BLaER1 treated with 17β-estradiol and CSF1 and Interleukin-3, amounts not matched to agents 10 nM and 100 nM (cell line): ENCODE results near the gene RMND1.

Experiments used
- H3K27ac ChIP-seq, 11 experiments: shearing (Covaris generic); formaldehyde crosslinking; 2 replicates each; pipeline ENCODE4 v1.8.1; 2022
- H3K27me3 ChIP-seq, 11 experiments: shearing (Covaris generic); formaldehyde crosslinking; 2 replicates each; pipeline ENCODE4 v1.8.1; 2022
- H3K36me3 ChIP-seq, 11 experiments: shearing (Covaris generic); formaldehyde crosslinking; 2 replicates each; pipeline ENCODE4 v1.8.1; 2022
- H3K4me1 ChIP-seq, 10 experiments: shearing (Covaris generic); formaldehyde crosslinking; 2 replicates each; pipeline ENCODE4 v1.8.1; 2022
- H3K4me2 ChIP-seq, 11 experiments: shearing (Covaris generic); formaldehyde crosslinking; 2 replicates each; pipeline ENCODE4 v1.8.1; 2022
- H3K4me3 ChIP-seq, 10 experiments: shearing (Covaris generic); formaldehyde crosslinking; 2 replicates each; pipeline ENCODE4 v1.8.1; 2022
- H3K9ac ChIP-seq, 11 experiments: shearing (Covaris generic); formaldehyde crosslinking; 2 replicates each; pipeline ENCODE4 v1.8.1; 2022
- H3K9me3 ChIP-seq, 11 experiments: shearing (Covaris generic); formaldehyde crosslinking; replicated peaks in 1 of 11; 2 replicates each; pipeline ENCODE4 v1.8.1; 2022
- H4K20me1 ChIP-seq, 11 experiments: shearing (Covaris generic); formaldehyde crosslinking; 2 replicates each; pipeline ENCODE4 v1.8.1; 2022
- Cebpa-rat ChIP-seq, 11 experiments: shearing (Covaris generic); IDR thresholded peaks; 2 replicates each; pipeline ENCODE4 v1.8.1; 2022

The RMND1 gene

DNA sequence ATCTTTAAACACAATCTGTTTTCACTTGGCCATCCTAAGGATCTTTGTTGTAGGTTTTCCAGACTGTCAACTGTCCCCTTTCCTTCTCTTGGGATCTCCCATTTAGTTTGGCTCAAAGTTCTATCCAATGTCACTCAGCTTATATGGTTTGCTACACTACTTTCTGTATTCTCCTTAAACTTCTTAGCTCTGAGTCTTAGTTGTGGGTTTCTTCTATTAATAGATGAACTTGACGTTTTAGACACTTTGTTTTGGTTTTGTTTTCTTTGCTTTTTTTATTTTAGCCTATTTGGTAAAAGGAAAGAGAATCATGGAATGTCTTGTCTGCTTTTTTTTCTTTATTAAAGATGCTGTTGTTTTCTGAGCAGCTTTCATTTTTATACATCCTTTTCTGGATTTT, 11.4 kb downstream of the RMND1 start:
- peak overlapping the region in 10 of 11 experiments; percentile 0 to 56 (median 28); a peak in 14 of 22 replicates for H3K9ac ChIP-seq
- peaks cover 17 to 85% (median 34%) of the 10 kb centered on the region in 10 experiments for H3K4me1 ChIP-seq
- H4K20me1 ChIP-seq, result peaks cover 5 to 73% (median 29%) of the 10 kb centered on the region in 11 experiments; a peak in 17 of 22 replicates
- no peaks in the 10 kb centered on the region for H3K27me3 ChIP-seq
- no peak for TF ChIP-seq Cebpa-rat (IDR thresholded peaks at IDR 0.05)
- peak overlapping the region; percentile 25 to 81 (median 46); a peak in 19 of 22 replicates for H3K4me2 ChIP-seq
- peak overlapping the region in 6 of 11 experiments; percentile 8 to 35 (median 19); a peak in 3 of 22 replicates for H3K27ac ChIP-seq
- H3K36me3 ChIP-seq, result peaks cover 39 to 91% (median 58%) of the 10 kb centered on the region in 11 experiments; a peak in 21 of 22 replicates
- no peak overlapping the region for H3K4me3 ChIP-seq
- H3K9me3 ChIP-seq, result no peaks in the 10 kb centered on the region

DNA sequence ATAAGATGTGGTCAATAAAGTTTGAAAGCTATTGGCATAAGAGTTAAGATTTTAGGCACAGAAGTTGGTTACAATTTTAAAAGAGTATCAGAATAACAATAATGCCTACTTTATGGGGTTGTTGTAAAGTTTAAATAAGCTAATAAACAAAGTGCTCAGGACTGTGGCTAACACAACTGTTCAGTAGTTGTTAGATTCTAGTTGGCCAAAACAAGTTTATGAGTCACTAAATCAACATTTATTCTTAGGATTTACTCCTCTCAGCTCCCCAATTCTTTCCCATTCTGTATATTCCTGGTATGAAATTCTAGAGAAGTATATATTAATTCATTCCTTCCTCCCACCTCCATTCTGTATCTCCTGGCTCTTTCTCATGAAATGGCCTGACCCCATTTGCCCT, 14.5 kb downstream of the RMND1 start:
- no peak for TF ChIP-seq Cebpa-rat (IDR thresholded peaks at IDR 0.05)
- Histone ChIP-seq H3K9me3 (no peaks in the 10 kb centered on the region), H3K27ac (no peak overlapping the region), H3K4me1 (peaks cover 17 to 54% (median 36%) of the 10 kb centered on the region in 10 experiments), H3K4me3 (no peak overlapping the region), H3K4me2 (peak overlapping the region in 5 of 11 experiments; percentile 5 to 55 (median 39); a peak in 6 of 22 replicates), H3K27me3 (no peaks in the 10 kb centered on the region), H3K9ac (no peak overlapping the region), H3K36me3 (peaks cover 30 to 90% (median 47%) of the 10 kb centered on the region in 11 experiments), H4K20me1 (peaks cover 5 to 58% (median 23%) of the 10 kb centered on the region in 11 experiments; a peak in 16 of 22 replicates)

DNA sequence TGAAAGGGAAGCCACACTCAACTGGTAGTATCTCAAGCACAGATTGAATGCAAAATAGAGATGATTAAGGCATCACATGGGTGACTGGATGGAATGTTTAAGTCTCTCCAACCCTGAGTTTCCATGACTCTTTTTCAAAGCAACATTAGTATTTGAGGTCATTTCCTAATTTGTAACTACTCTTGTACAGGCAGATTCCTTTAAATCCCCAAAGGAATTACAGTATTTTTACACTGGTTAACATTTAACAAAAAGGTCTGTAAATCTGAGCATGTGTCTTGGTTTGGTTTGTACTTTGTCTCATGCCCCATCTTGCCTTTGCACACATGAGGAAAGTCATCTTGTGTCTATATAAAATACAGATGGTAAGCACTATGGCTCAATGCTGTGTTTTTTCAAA, 15.1 kb downstream of the RMND1 start:
- Histone ChIP-seq H3K4me1 (peaks cover 16 to 48% (median 35%) of the 10 kb centered on the region in 10 experiments), H3K27me3 (no peaks in the 10 kb centered on the region), H3K4me2 (peak overlapping the region in 7 of 11 experiments; percentile 12 to 55 (median 33); a peak in 9 of 22 replicates), H3K27ac (no peak overlapping the region), H3K36me3 (peaks cover 30 to 91% (median 52%) of the 10 kb centered on the region in 11 experiments), H3K9me3 (no peaks in the 10 kb centered on the region), H4K20me1 (peaks cover 5 to 54% (median 19%) of the 10 kb centered on the region in 11 experiments; a peak in 16 of 22 replicates), H3K4me3 (no peak overlapping the region), H3K9ac (no peak overlapping the region)
- no peak for TF ChIP-seq Cebpa-rat (IDR thresholded peaks at IDR 0.05)

DNA sequence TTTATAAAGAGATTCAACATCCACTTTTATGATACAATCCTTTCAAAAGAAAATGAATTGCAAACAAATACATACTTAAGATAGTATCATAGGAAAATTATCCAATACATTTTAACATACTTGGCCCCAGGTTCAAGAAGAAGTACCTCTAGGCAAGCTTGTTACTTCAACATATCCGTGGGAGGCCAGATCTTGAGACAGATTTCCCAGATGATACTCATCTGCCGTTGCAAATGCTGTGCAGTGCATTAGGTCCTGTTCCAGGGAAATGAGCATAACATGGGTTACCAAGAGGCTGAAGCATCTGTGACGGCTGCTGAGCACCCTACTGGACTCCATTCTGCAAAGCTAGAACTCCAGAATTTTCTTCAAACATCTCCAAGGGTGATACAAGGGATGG, 15.6 kb downstream of the RMND1 start:
- Histone ChIP-seq H4K20me1 (peaks cover 1 to 51% (median 18%) of the 10 kb centered on the region in 11 experiments; a peak in 14 of 22 replicates), H3K4me3 (no peak overlapping the region), H3K27ac (no peak overlapping the region), H3K9me3 (no peaks in the 10 kb centered on the region), H3K4me1 (peaks cover 11 to 43% (median 30%) of the 10 kb centered on the region in 10 experiments; a peak in 19 of 20 replicates), H3K9ac (no peak overlapping the region), H3K27me3 (no peaks in the 10 kb centered on the region), H3K36me3 (peaks cover 32 to 91% (median 57%) of the 10 kb centered on the region in 11 experiments), H3K4me2 (peak overlapping the region in 5 of 11 experiments; percentile 12 to 55 (median 33); a peak in 4 of 22 replicates)
- no peak for TF ChIP-seq Cebpa-rat (IDR thresholded peaks at IDR 0.05)

DNA sequence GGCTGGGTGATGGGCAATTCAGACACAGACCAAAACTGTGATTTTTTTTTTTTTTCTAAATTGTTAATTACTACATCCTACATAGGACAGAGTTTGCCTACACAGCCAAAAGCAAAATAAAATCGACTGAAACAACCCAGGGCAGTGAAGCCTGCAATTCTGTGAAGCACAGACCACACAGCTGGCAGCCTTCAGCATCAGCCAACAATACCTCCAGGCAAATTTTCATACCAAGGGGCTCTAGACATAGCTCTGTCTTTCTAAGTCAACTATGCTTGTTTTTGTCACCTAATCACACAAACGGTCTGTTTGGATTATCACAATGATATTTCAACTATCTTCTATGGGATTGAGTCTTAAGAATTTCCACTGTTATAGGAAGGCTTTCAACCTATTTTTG, 17.6 kb downstream of the RMND1 start:
- no peak overlapping the region for H3K27ac ChIP-seq
- peaks cover 50 to 98% (median 71%) of the 10 kb centered on the region in 11 experiments for H3K36me3 ChIP-seq
- H3K9ac ChIP-seq, result no peak overlapping the region
- peaks cover 0 to 29% (median 14%) of the 10 kb centered on the region in 10 experiments; a peak in 17 of 20 replicates for H3K4me1 ChIP-seq
- no peak for TF ChIP-seq Cebpa-rat (IDR thresholded peaks at IDR 0.05)
- H3K4me3 ChIP-seq, result no peak overlapping the region
- H3K27me3 ChIP-seq, result no peaks in the 10 kb centered on the region
- peaks cover 0 to 41% (median 8%) of the 10 kb centered on the region in 11 experiments; a peak in 10 of 22 replicates for H4K20me1 ChIP-seq
- H3K9me3 ChIP-seq, result no peaks in the 10 kb centered on the region
- H3K4me2 ChIP-seq, result no peak overlapping the region

DNA sequence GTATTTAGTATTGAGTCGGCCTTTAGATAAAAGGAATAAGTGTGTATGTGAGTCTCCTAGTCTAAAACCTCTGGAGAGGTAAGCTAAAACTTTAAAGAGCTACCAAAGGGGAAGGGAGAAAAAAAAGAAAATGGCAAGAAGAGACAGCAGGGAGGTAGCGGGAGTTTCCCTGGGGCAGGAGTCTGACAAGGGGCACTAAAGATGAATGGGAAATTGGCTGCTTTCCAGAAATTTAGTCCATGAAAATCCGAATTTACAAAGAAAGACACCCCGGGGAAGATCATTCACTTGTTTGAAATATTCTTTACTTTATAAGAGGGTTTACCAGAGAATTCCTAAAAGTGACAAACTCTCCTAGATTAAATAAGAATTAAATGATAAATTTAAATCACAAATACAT, 19.3 kb downstream of the RMND1 start:
- Histone ChIP-seq H3K36me3 (peaks cover 53 to 98% (median 75%) of the 10 kb centered on the region in 11 experiments), H3K4me1 (peaks cover 0 to 17% (median 13%) of the 10 kb centered on the region in 10 experiments; a peak in 17 of 20 replicates), H3K9ac (no peak overlapping the region), H3K9me3 (no peaks in the 10 kb centered on the region), H4K20me1 (peaks cover 0 to 33% (median 3%) of the 10 kb centered on the region in 11 experiments; a peak in 8 of 22 replicates), H3K4me2 (no peak overlapping the region), H3K4me3 (no peak overlapping the region), H3K27me3 (no peaks in the 10 kb centered on the region), H3K27ac (no peak overlapping the region)
- TF ChIP-seq Cebpa-rat (IDR thresholded peaks at IDR 0.05), result no peak

DNA sequence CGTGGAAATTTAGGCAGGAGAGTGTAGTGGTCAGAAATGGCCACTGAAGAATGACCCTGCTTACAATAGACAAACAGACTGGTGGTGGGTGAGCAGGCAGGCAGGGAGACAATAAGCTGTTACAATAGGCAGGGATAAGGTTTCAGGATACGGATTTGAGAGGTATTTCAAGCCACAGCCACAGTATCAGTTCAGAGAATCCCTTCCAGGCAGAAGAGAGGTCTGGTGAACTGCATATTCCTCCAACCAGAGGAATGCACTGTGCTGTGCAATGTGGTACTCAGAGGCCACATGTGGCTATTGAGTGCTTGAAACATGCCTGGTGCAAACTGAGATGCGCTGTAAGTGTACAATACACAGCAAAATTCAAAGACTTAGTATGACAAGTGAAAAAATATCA, 20.6 kb downstream of the RMND1 start:
- no peaks in the 10 kb centered on the region for H3K9me3 ChIP-seq
- TF ChIP-seq Cebpa-rat (IDR thresholded peaks at IDR 0.05), result no peak
- H3K9ac ChIP-seq, result no peak overlapping the region
- peaks cover 0 to 5% (median 0%) of the 10 kb centered on the region in 10 experiments; a peak in 3 of 20 replicates for H3K4me1 ChIP-seq
- H4K20me1 ChIP-seq, result peaks cover 0 to 21% (median 0%) of the 10 kb centered on the region in 11 experiments; a peak in 6 of 22 replicates
- no peaks in the 10 kb centered on the region for H3K27me3 ChIP-seq
- no peak overlapping the region for H3K4me3 ChIP-seq
- no peak overlapping the region for H3K4me2 ChIP-seq
- H3K27ac ChIP-seq, result no peak overlapping the region
- H3K36me3 ChIP-seq, result peaks cover 66 to 98% (median 85%) of the 10 kb centered on the region in 11 experiments

DNA sequence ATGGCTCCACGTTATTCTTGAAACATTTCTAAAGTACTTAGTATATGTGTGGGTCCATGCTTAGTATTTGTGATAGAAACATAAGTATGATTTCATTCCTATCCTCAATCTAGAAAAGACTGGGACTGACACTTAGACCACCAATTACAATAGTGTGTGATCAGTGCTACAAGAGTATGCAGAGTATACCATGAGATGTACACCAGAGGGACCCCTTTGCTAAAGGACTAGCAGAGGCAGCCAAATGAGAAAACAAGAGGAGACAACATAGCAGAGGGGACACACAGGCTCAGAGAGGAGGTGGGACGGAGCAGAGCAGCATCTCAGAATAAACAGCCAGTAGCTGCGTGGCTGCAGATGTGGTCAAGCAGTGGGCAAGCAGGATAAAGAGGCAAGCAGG, 21.0 kb downstream of the RMND1 start:
- Histone ChIP-seq H3K4me1 (0 out of 20 replicates have a peak, but pooled peaks cover 0 to 4% (median 0%) of the 10 kb centered on the region in 10 experiments), H3K4me3 (no peak overlapping the region), H3K9me3 (no peaks in the 10 kb centered on the region), H3K27me3 (no peaks in the 10 kb centered on the region), H3K36me3 (peaks cover 70 to 98% (median 86%) of the 10 kb centered on the region in 11 experiments), H4K20me1 (peaks cover 0 to 19% (median 0%) of the 10 kb centered on the region in 11 experiments; a peak in 6 of 22 replicates), H3K4me2 (no peak overlapping the region), H3K9ac (no peak overlapping the region), H3K27ac (no peak overlapping the region)
- TF ChIP-seq Cebpa-rat (IDR thresholded peaks at IDR 0.05), result no peak

DNA sequence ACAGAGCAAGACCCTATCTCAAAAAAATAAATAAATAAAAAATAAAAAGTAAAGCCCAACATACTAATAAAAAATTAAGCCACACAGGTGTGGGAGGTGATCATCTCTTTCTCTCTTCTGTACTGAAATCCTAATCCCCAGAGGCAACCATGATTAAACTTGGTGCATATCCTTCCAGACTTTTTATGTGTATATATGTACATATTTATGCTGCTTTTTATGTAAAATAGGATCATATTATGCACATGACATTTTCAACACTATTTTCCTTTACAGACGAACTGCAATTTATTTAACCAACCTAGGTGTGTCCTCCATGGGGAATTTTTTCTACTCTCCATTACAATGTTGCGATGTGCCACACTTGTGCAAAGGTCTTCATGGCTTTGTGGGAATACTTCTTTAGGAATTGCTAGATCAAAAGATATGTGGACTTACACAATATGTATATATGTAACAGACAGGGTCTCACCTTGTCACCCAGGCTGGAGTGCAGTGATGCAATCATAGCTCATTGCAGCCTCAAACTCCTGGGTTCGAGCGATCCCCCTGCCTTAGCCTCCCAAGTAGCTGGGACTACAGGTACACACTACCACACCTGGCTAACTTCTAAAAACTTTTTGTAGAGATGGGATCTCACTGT, 23.7 kb downstream of the RMND1 start:
- no peaks in the 10 kb centered on the region for H3K4me1 ChIP-seq
- no peak overlapping the region for H3K27ac ChIP-seq
- no peak for TF ChIP-seq Cebpa-rat (IDR thresholded peaks at IDR 0.05)
- peaks cover 0 to 21% (median 0%) of the 10 kb centered on the region in 11 experiments; a peak in 6 of 22 replicates for H4K20me1 ChIP-seq
- no peaks in the 10 kb centered on the region for H3K27me3 ChIP-seq
- H3K9ac ChIP-seq, result no peak overlapping the region
- no peak overlapping the region for H3K4me3 ChIP-seq
- peaks cover 89 to 100% (median 96%) of the 10 kb centered on the region in 11 experiments for H3K36me3 ChIP-seq
- no peak overlapping the region for H3K4me2 ChIP-seq
- no peaks in the 10 kb centered on the region for H3K9me3 ChIP-seq
